Lower leg skin (tissue), 3 donors: ENCODE data around the gene ACRBP.

Source experiments
- POLR2A ChIP-seq, 2 donors: fragments of 450-650 bp; IDR thresholded peaks; one replicate each; pipeline ENCODE4 v1.6.1; 2016 to 2017; ENCODE audit warnings: antibody characterized with exemption in 2 of 2, mild to moderate bottlenecking in 1 of 2, moderate library complexity in 1 of 2
- TF ChIP-seq, protein P1 (sequence below), 3 donors: fragments of 450-650 bp; IDR thresholded peaks; one replicate each; pipeline ENCODE4 v1.5.1; 2016; ENCODE audit warnings: antibody characterized with exemption in 3 of 3, mild to moderate bottlenecking in 3 of 3, moderate library complexity in 2 of 3

DNA sequence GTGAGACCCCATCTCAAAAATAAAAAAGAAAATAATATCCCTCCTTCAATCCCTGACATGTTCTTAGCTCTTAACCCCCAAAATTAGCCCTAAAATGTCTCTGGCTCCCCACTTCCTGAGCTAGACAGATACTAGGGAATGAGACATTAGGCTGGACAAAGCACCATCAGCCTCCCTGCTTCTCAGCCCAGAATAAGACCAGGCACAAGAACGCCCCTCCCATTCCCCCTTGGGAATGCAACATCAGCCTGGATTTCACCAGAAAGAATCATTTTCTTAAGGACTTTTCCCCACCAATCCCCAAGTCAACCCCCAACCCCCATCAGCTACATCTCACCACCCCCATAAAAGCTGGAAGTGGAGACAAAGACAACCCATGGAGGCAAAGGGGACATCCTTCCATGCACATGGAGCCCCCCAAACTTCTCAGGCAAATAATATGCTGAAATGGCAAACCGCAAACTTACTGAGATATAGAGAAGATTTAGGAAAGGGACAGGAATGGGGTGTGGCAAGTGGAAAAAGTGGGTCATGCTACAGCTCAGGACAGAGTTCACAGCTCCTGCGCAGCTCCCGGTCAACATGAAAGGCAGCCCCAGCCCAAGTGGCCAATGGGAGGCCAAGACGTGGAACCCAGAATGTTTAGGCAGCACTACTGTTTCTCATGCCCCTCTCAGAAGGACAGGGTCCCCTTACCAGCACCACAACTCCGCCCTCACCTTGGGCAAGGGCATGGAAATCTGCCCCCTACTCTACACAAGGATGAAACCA is 42.8 kb downstream of the ACRBP start:
- TF ChIP-seq, protein P1, sequence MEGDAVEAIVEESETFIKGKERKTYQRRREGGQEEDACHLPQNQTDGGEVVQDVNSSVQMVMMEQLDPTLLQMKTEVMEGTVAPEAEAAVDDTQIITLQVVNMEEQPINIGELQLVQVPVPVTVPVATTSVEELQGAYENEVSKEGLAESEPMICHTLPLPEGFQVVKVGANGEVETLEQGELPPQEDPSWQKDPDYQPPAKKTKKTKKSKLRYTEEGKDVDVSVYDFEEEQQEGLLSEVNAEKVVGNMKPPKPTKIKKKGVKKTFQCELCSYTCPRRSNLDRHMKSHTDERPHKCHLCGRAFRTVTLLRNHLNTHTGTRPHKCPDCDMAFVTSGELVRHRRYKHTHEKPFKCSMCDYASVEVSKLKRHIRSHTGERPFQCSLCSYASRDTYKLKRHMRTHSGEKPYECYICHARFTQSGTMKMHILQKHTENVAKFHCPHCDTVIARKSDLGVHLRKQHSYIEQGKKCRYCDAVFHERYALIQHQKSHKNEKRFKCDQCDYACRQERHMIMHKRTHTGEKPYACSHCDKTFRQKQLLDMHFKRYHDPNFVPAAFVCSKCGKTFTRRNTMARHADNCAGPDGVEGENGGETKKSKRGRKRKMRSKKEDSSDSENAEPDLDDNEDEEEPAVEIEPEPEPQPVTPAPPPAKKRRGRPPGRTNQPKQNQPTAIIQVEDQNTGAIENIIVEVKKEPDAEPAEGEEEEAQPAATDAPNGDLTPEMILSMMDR (IDR thresholded peaks at IDR 0.05) = no peak
- TF ChIP-seq POLR2A (IDR thresholded peaks at IDR 0.05) = no peak
